ENCODE data around the gene COL4A2. TPM values are rescaled to one million over a fixed set of nuclear protein-coding genes. Genes with fewer than 3 reads are reported as not detected.
A peak's percentile ranks its signal among the peaks of the same experiment; 100 is the strongest.

COL4A2 gene
- total RNA-seq: 56.8 TPM

DNA sequence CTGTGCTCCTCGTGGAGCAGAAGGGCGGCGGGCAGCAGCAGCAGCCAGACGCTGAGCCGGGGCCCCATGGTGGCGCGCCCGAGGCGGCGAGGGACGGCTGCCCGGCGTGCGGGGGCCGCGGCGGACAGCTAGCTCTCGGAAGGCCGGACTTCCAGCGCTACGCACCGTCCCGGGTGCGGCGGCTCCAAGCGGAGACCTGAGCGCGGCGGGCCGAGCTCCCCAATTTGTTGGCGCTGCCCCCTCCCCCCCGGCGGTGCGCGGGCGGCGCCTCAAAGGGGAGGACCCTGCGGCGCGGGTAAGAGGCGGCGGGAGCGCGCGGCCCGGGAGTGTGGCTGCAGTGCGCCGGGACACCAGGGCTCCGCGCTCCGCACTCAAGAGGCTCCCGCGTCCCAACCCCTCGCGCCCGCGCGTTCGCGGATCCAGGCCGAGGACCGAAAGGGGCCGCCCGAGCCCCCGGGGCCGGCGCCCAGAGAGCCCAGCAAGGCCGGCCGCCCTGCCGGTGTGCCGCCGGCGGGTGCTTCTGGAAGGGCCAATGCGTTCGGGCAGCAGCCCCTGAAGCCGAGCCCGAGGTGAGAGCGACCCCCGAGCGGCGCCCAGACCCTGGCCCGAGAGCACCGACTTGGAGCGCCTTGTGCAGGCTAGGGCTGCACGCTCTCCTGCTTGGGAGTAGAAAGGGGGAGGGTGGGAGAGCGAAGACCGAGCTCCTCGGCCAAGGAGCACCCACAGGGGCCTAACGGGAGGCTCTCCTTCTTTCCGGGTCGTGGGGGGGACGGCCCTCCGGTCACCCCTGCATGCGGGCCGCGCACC lies at the start of gene COL4A2, which contains the start of gene COL4A1:
TSS of gene COL4A2 (plus strand) at position 325 of the 807 bp plus-strand sequence. CDS start 620 bp downstream, outside the sequence.
TSS of gene COL4A1 (minus strand) at position 198 of the 807 bp plus-strand sequence. CDS start at position 68, 130 bp downstream.
- peak; percentile 24 for DNase-seq

DNA sequence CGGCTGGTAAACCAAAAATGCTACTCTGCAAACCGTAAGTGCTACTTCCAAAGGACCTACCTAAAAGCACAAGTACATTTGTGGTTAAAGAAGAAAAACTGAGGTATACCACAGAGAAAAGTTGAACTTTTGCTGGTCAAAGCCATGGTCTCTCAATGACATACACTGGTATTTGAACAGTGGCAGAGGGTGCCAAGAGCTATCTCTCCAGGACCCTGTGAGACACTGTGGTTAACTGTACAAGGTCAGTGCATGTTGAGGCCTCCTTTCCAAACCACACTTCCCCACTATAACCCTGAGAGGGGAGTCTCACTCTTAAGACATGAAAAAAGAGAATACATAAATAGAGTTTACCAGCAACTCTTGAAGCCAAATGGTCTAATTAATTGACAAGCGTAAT lies 49.7 kb upstream of the COL4A2 start:
- DNase-seq: no peak

DNA sequence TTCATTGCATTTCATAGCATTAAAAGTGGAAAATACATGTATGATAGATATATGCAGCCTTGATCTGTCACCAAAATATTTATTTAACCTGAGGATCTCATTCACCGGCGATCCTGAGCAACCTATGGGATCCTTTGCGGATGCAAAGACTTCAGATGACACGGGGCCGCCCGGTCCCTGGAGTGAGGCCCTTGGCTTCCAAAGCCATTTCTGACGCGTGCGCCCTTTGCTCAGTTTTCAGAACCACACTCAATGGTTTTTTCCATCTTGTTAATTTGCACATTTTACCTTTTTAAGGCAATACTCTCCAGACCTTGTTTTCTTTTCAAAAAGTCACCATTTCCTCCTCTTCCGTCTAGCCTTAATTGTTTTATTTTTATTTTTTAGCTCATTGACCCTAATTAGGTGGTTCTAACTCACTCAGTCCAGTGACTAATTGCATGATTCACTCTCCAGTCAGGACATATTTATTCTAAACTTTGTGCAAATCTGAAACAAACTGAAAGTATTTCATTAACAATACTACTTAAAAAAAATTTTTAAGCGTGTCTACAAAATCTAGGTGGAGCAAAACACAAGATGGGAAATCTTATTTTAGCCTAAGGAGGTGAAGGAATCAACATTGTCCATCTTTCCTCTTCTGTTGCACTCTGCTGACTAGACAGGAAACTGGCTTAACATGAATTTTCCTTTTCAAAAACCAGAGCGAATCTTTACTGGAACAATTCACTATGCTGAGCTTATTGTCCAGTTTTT lies 48.0 kb upstream of the COL4A2 start:
- no peak for DNase-seq

GRCh38 chr13:110259651-110260050 lies 47.4 kb upstream of the COL4A2 start:
- no peak for DNase-seq

DNA sequence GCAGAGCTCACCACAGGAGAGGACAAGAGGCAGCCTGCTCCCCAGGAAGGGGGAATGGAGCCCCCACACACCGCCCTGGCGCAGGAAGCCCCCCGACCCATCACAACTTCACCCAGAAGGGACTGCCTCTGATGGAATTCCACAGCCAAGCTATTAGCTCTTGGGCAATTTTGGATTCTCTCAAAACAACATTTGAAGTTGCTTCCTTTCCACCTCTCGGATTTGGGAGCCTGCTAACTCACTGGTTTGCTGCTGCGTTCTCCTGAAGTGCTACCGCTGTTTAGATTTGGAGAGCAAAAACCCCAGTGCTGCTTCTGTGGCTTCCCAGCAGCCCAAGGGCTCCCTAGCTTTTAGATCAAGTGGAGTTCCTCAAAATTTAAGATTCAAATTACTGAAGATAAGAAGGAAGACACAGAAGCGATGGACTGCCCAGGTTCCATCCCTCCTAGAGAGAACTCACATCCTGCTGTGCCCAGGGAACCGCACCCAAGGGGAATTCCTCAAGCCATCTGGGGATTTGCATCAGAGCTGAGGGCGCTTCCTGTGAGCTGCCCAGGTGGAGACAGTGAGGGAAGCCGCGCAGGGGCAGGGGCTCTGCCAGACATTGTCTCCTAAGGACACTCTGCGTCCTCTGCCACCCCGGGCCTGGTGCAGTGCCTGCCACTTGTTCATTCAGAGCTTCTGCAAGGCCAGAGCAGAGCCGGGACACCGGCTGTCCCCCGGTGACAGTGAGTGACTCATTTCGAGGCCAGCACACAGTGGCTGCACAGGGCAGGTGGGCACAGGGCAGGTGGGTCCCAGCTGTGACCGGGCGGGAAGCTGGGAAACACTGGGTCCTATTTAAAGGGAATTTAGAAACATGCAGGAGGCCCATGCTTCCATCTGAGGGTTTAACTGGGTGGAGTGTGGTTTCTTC lies 45.7 kb upstream of the COL4A2 start:
- DNase-seq: no peak

DNA sequence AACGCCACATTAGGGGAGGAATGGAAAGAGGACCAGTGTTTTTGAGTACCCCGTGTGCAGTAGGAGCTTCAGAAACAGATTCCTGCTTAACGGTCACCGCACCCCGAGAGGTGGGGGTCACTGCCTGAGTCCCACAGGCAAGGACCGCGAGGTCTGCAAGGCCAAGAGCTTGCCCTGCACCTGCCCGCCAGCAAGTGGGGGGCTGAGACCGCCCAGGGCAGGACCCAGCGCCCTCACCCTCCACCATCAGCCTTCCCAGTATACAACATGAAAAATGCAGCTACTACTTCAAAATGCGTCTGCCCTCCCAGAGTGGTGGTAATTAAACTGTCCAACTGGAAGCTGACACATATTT lies 45.0 kb upstream of the COL4A2 start:
- no peak for DNase-seq

- DNase-seq: no peak
These were observed 44.4 kb upstream of the COL4A2 start for GRCh38 chr13:110262508-110263291.

DNA sequence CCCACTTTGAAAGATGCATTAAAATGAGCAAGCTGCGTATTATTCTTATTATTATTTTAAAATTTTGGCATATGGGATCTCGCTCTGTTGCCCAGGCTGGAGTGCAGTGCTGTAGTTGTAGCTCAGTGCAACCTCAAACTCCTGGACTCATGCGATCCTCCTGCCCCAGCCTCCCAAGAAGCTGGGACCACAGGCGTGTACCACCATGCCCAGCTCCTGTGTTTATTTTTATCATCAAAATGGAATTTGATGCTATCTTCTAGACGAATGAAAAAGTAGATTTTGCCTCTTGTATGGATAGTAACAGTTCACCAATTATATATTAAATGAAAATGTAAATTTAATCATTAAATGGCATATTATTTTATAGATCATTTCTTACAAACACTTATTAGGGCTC lies 43.7 kb upstream of the COL4A2 start:
- no peak for DNase-seq

GRCh38 chr13:110263888-110264287 lies 43.2 kb upstream of the COL4A2 start:
- no peak for DNase-seq

DNA sequence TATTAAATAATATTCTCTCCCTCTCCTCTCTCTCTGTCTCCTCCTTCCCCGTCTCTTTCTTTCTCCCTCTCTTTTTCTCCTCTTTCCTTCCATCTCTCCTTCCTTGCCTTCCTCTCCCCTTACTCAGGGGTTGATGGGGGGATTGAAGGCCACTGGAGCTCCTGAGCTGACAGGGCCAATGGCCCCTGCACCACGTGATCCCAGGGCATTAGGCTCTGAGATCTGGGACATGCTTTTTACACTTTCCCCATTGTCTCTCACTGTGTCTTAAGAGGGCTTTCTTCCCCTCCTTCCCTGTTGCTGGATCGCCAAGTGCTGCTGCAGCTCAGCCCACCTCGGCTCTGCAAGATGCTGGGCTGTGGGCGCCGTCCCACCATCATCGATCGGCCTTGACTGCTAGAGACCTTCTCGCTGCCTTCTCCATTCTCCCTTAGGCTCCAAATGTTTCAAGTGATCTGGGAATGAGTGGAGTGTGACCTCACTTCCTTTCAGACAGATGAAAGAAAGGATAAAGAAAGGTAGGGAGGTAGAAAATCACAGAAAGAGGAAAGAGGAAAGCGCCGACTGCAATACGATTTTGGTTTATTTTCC lies 42.3 kb upstream of the COL4A2 start:
- no peak for DNase-seq

- no peak for DNase-seq
These were observed 41.8 kb upstream of the COL4A2 start for GRCh38 chr13:110265341-110265681.

DNA sequence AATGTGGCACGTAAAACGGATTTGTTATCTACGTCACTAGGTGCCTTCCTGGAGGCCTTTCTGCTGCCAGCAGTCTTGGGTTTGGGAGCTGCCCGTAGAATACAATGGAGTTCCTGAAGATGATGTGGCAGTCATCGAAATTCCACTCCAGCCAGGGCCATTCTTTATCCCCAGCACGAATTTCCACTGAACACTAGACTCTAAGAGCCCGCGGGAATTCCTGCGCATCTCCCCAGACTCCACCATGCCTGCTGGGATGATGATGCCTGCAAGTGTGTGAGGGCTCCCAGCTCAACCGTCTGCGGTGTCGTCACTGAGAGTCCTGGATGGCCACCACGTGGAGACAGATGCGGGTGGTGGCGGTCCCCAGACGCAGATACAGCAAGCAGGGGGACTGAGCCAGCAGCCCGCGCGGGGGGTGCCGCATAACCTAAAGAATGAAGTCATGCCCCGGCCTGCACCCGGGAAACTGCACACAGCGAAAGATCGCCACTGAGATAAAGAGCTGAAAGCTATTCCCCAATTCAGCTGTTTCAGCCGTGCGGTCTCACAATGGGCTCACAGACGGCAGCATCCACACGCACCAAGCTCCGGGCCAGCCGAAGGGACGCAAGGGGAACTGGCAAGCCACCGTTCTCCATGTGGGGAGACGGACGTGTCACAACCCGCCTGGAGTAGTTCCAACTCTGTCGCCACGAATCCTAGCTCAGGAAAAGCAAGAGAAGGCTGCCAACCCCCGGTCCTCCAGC lies 41.2 kb upstream of the COL4A2 start:
- DNase-seq: no peak

DNA sequence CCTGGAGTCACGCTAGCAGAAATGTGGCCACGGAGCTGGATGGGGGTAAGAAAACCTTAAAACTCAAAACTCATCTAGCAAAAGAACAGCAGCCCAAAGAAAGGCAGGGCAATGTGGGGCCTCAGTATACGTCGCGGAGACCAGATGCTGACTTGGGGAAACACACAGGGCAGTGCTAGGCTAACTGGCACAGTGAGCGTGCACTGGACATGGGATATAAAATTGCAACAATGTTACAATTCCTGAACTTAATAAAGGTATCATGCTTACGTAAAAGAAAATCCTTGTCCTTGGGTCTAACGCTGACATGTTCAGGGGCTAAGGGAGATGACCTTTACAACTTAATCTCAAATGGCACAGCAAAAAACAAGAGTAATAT lies 40.7 kb upstream of the COL4A2 start:
- DNase-seq: no peak

GRCh38 chr13:110266983-110267382 lies 40.1 kb upstream of the COL4A2 start:
- no peak for DNase-seq

DNA sequence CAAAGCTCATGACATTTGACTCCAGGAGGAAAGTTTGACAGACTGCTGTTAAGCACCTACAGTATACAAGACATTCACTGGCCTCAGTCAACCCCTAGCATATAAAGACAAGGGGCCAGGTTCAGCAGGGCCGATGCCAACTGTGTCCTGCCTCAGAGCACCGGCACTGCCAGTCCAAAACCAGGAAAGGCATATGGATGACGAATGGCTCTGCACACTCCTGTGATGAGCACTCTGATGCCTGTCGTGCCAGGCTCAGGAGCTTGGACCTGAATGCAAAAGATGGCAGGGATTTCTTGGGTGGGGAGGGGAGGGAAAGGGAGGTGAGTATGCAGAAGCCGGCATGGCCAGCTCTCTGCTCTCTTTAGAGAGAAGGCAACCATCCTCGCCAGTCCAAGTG lies 39.0 kb upstream of the COL4A2 start:
- DNase-seq: no peak

DNA sequence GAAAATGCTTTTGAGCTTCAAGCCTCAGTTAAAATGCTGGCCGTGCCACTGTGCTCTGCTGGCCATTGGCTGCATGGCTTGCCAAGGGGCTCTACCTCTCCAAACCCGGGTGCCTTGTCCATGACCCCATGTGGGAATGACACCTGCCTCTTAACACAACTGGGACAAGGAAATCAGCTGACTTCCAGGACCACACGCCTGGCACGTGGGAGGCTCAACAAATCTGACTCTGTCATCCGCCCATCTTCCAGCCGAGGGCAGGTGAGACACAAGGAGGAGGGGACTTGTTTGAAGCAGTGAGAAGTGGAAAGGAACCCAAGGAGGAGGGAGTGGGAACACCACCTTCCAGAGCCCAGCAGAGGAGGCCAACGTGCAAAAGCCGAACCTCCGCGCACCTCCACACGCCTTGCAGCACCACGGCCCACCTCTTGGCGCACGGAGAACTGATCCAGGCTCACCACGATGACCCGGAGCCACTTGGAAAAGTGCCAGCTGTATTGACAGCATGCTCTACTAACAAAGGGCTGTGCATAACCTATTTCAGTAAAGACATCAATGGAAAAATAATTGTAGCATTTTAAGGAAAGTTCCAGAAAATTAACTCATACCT lies 38.4 kb upstream of the COL4A2 start:
- no peak for DNase-seq

DNA sequence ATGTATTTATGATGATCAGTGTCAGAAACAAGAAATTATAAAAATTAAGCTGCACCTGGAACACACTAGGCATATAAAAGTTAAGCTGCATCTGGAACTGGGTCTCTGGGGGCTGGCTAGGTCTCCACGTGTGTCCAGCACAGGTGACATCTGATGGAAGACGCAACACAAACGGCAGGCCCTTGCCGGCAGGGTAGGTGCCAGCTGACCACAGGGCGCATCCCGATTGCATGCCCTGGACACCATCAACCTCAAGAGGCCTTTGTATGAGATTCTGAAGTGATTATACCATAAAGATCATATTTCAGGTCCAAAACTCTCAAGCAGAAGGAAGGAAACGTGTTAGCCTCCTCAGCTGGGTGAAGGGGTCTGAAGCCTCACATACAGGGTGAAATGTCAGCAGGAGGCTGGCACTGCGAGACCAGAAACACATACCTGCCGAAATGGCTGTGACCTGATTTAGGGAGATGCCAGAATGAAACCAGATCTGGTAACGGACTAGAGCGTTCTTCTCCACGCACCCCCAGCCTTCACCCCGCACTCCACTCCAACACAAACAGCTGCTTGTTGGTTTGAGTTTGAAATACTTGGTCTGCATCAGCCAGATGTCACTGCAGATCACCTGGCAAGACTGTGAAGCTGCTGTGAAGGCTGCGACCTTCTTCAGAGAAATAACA lies 37.4 kb upstream of the COL4A2 start:
- DNase-seq: no peak

- DNase-seq: no peak
These were observed 36.6 kb upstream of the COL4A2 start for GRCh38 chr13:110270507-110270906.

DNA sequence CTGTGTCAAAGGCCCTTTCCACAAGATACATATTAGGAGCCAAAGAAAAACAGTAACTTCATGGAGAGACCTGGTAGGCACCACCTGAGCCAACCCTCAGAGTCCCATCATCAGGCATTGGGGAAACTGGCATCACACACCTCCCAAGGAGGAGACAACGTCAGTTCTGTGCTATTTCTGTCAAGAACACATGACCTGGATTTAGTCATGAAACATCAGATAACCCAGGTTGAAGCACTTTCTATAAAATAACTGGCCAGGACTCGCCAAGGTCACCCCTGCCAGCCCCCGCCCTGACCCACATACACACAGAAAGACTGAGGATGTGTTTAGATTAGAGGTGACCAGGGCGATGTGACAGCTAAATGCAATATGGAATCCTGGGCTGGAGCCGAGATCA lies 35.8 kb upstream of the COL4A2 start:
- DNase-seq: no peak

DNA sequence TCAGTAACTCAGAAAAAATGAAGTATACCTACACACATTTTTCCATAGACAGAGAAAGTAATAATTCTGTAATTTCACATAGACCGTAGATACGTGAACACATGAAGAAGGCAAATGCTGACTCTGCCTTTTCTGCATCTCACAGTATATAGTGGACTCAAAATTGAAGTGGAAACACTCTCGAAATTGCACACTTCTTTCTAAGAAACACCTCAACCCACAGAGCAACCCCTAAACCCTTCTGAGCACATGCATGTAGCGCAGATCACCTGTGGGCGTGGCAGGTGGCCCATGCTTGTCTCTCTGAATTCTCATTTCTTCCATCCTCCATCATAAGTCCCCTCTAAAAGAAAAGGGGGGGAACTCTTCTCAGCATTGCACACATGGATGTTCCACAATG lies 34.9 kb upstream of the COL4A2 start:
- DNase-seq: no peak
